Endodermal cell (in vitro differentiated cells): ENCODE measurements around the gene OR1Q1. TPM values are rescaled to one million over a fixed set of nuclear protein-coding genes. Genes with fewer than 3 reads are reported as not detected.
"Not testable (repeated sequence)": the region's sequence is repeated elsewhere in the genome, so short reads cannot be mapped to it uniquely, and the experiment has no call there.

Experiments
- DNase-seq: peaks from one replicate; pipeline ENCODE4 v3.0.0-alpha.2; 2017
- H3K27ac ChIP-seq: 2 replicates; pipeline ENCODE4 v1.5.1; 2013; ENCODE audit warnings: mild to moderate bottlenecking, low read depth, low read length, moderate library complexity
- H3K27me3 ChIP-seq: 2 replicates; pipeline ENCODE4 v1.6.1; 2013; ENCODE audit warnings: mild to moderate bottlenecking, low read length, moderate library complexity; ENCODE audit not compliant: insufficient read depth, control insufficient read depth, poor library complexity, severe bottlenecking
- H3K36me3 ChIP-seq: 2 replicates; pipeline ENCODE4 v1.7.0; 2013; ENCODE audit warnings: mild to moderate bottlenecking, low read length, moderate library complexity; ENCODE audit not compliant: control insufficient read depth, insufficient read depth
- H3K4me1 ChIP-seq: one replicate; pipeline ENCODE4 v1.7.0; 2013; ENCODE audit warnings: low read length; ENCODE audit not compliant: control insufficient read depth, insufficient read depth
- H3K4me3 ChIP-seq: 2 replicates; pipeline ENCODE4 v1.5.1; 2013; ENCODE audit warnings: mild to moderate bottlenecking, low read length, moderate library complexity
- H3K9ac ChIP-seq: 2 replicates; pipeline ENCODE4 v1.6.1; 2013; ENCODE audit warnings: mild to moderate bottlenecking, low read length, moderate library complexity; ENCODE audit not compliant: poor library complexity, severe bottlenecking; ENCODE audit errors: extremely low read depth
- H3K9me3 ChIP-seq: 2 replicates; pipeline ENCODE4 v1.6.1; 2013; ENCODE audit warnings: mild to moderate bottlenecking, low read length, moderate library complexity; ENCODE audit not compliant: control insufficient read depth
- H3K27ac Mint-ChIP-seq: 2 replicates; pipeline ENCODE4 v1.8.0; 2020; ENCODE audit warnings: mixed read lengths
- H3K27me3 Mint-ChIP-seq: 2 replicates; pipeline ENCODE4 v1.8.0; 2021; ENCODE audit warnings: mild to moderate bottlenecking, mixed read lengths; ENCODE audit not compliant: insufficient read depth
- H3K36me3 Mint-ChIP-seq: 2 replicates; pipeline ENCODE4 v1.8.0; 2020; ENCODE audit warnings: low read depth, mixed read lengths
- H3K4me1 Mint-ChIP-seq: 2 replicates; pipeline ENCODE4 v1.8.0; 2020; ENCODE audit warnings: mixed read lengths
- H3K4me3 Mint-ChIP-seq: 2 replicates; pipeline ENCODE4 v1.8.0; 2020; ENCODE audit warnings: mild to moderate bottlenecking, moderate library complexity, mixed read lengths
- H3K9me3 Mint-ChIP-seq: 2 replicates; pipeline ENCODE4 v1.8.0; 2020; ENCODE audit warnings: mild to moderate bottlenecking, mixed read lengths
- WGBS, 2 experiments: methylation state at CpG; one replicate each; pipeline versions ENCODE4 v1.1.5 to v1.1.7; 2013; ENCODE audit warnings: missing lambda C conversion rate in 2 of 2, mixed read lengths in 1 of 2; ENCODE audit not compliant: insufficient coverage in 1 of 2, insufficient read length in 1 of 2; 5-methylcytosine and 5-hydroxymethylcytosine counted together
- total RNA-seq, 2 donors: library from RNA; stranded (reverse); fragmentation: NEBNext Ultra II Directional in 1 of 2; extraction: Animal tissue kit (Norgen Biotek cat#: 25700) in 1 of 2; gene quantifications; 2 replicates in 1 of 2; 3 replicates in 1 of 2; pipeline ENCODE4 v1.2.1, GENCODE V29; 2021
- TF ChIP-seq, protein P1 (sequence below): fragments of 200-600 bp; sonication (generic); conservative IDR thresholded peaks from 2 replicates; pipeline ENCODE4 v1.5.0; 2021; ENCODE audit warnings: antibody characterized with exemption, mild to moderate bottlenecking

Gene OR1Q1
- total RNA-seq, 2 donors from 2014 or later: not detected

GRCh38 chr9:122579874-122580273 lies 34.7 kb upstream of the OR1Q1 start:
- TF ChIP-seq, protein P1, sequence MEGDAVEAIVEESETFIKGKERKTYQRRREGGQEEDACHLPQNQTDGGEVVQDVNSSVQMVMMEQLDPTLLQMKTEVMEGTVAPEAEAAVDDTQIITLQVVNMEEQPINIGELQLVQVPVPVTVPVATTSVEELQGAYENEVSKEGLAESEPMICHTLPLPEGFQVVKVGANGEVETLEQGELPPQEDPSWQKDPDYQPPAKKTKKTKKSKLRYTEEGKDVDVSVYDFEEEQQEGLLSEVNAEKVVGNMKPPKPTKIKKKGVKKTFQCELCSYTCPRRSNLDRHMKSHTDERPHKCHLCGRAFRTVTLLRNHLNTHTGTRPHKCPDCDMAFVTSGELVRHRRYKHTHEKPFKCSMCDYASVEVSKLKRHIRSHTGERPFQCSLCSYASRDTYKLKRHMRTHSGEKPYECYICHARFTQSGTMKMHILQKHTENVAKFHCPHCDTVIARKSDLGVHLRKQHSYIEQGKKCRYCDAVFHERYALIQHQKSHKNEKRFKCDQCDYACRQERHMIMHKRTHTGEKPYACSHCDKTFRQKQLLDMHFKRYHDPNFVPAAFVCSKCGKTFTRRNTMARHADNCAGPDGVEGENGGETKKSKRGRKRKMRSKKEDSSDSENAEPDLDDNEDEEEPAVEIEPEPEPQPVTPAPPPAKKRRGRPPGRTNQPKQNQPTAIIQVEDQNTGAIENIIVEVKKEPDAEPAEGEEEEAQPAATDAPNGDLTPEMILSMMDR: no peak
- H3K27me3 Mint-ChIP-seq: no peaks in the 10 kb centered on the region
- no peak overlapping the region for H3K4me3 Mint-ChIP-seq
- no peak overlapping the region for H3K27ac Mint-ChIP-seq
- H3K36me3 Mint-ChIP-seq: no peaks in the 10 kb centered on the region
- no peak for DNase-seq
- H3K4me1 Mint-ChIP-seq: no peaks in the 10 kb centered on the region
- Histone ChIP-seq H3K27ac (no peak overlapping the region), H3K36me3 (no peaks in the 10 kb centered on the region), H3K9ac (no peak overlapping the region), H3K4me3 (no peak overlapping the region), H3K4me1 (no peaks in the 10 kb centered on the region), H3K27me3 (no peaks in the 10 kb centered on the region), H3K9me3 (peaks cover 68% of the 10 kb centered on the region)
- WGBS, 2 experiments: 71 to 95% methylated on average over 3 to 5 of the region's 5 CpGs
- peaks cover 48% of the 10 kb centered on the region for H3K9me3 Mint-ChIP-seq

DNA sequence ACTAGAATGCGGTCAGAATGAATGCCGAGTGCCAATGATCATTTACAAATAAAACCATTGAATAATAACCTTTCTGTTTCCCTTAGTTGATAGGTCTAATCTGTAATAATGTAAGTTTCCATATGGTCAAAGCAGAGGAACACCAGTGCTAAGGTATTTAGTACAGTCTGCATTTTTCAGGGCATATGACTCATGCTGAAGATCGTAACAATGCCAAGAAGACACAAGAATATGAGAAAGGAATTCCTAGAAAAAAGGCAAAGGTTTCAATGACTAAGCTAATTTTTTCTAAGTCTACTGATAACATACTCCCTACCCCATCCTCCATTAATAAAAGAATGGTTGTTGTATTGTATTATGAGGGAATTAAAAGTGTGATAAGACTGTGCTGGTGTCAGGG lies 34.2 kb upstream of the OR1Q1 start:
- no peak for DNase-seq
- H3K4me1 Mint-ChIP-seq: no peaks in the 10 kb centered on the region
- TF ChIP-seq, protein P1: no peak
- H3K36me3 Mint-ChIP-seq: no peaks in the 10 kb centered on the region
- Histone ChIP-seq H3K9me3 (peaks cover 72% of the 10 kb centered on the region), H3K27me3 (no peaks in the 10 kb centered on the region), H3K9ac (no peak overlapping the region), H3K4me3 (no peak overlapping the region), H3K27ac (no peak overlapping the region), H3K4me1 (no peaks in the 10 kb centered on the region), H3K36me3 (no peaks in the 10 kb centered on the region)
- no peak overlapping the region for H3K4me3 Mint-ChIP-seq
- H3K27me3 Mint-ChIP-seq: no peaks in the 10 kb centered on the region
- H3K9me3 Mint-ChIP-seq: peaks cover 49% of the 10 kb centered on the region
- no peak overlapping the region for H3K27ac Mint-ChIP-seq
- 94 to 100% methylated on average over 1 to 2 of the region's 3 CpGs for WGBS, 2 experiments

- not testable (repeated sequence) for H3K4me3 ChIP-seq, H3K27me3 Mint-ChIP-seq, H3K4me3 Mint-ChIP-seq, H3K36me3 ChIP-seq, H3K9ac ChIP-seq, H3K27me3 ChIP-seq, H3K4me1 Mint-ChIP-seq, DNase-seq, H3K27ac Mint-ChIP-seq, H3K27ac ChIP-seq, H3K4me1 ChIP-seq, H3K36me3 Mint-ChIP-seq
- WGBS, 2 experiments: 82 to 89% methylated on average over 3 to 8 of the region's 8 CpGs
- H3K9me3 Mint-ChIP-seq: peaks cover 45% of the 10 kb centered on the region
- peaks cover 57% of the 10 kb centered on the region for H3K9me3 ChIP-seq
Measured at GRCh38 chr9:122583284-122583683, 31.3 kb upstream of the OR1Q1 start, which contains the start of gene OR1L8. TSS of gene OR1L8 (minus strand) at chr9:122583384. CDS start at chr9:122568477, 14,907 bp downstream.

GRCh38 chr9:122605691-122606090 lies 8.8 kb upstream of the OR1Q1 start:
- Histone ChIP-seq H3K4me1 (no peaks in the 10 kb centered on the region), H3K27ac (no peak overlapping the region), H3K9me3 (peaks cover 39% of the 10 kb centered on the region), H3K4me3 (no peak overlapping the region), H3K9ac (no peak overlapping the region), H3K27me3 (no peaks in the 10 kb centered on the region), H3K36me3 (no peaks in the 10 kb centered on the region)
- 17 to 50% methylated on average over 1 of the region's 1 CpG for WGBS, 2 experiments
- Mint-ChIP-seq H3K4me1 (no peaks in the 10 kb centered on the region), H3K27me3 (no peaks in the 10 kb centered on the region), H3K9me3 (peaks cover 72% of the 10 kb centered on the region), H3K4me3 (no peak overlapping the region), H3K36me3 (no peaks in the 10 kb centered on the region), H3K27ac (no peak overlapping the region)
- DNase-seq: no peak
- TF ChIP-seq, protein P1: no peak
